CD4-positive, alpha-beta T cell treated with Interleukin-10 for 1 hour (primary cell): ENCODE results near the gene GNS.

ENCODE experiments used
- DNase-seq: peaks from one replicate; pipeline ENCODE4 v3.0.0-alpha.2; 2020

The GNS gene

GRCh38 chr12:64759035-64759894, at the start of gene GNS:
GNS (minus strand) TSS chr12:64759406; CDS start chr12:64759276, 130 bp downstream.
- peak; percentile 95 for DNase-seq

- no peak for DNase-seq
These were observed 48.9 kb upstream of the GNS start for GRCh38 chr12:64808110-64808509.

- no peak for DNase-seq
These were observed 47.6 kb upstream of the GNS start for GRCh38 chr12:64806593-64807460.

- no peak for DNase-seq
These were observed 47.0 kb upstream of the GNS start for GRCh38 chr12:64806173-64806572.

- peak; percentile 54 for DNase-seq
These were observed 43.1 kb upstream of the GNS start for GRCh38 chr12:64802180-64802775.

- no peak for DNase-seq
These were observed 42.2 kb upstream of the GNS start for GRCh38 chr12:64801381-64801780.

- DNase-seq, result no peak
These were observed 41.4 kb upstream of the GNS start for GRCh38 chr12:64800640-64801039.

GRCh38 chr12:64798165-64798564, 39.0 kb upstream of the GNS start:
- DNase-seq, result no peak

GRCh38 chr12:64797156-64797555, 38.0 kb upstream of the GNS start:
- DNase-seq, result no peak

GRCh38 chr12:64796205-64796845, 37.1 kb upstream of the GNS start:
- peak; percentile 78 for DNase-seq

GRCh38 chr12:64794305-64794704, 35.1 kb upstream of the GNS start:
- no peak for DNase-seq

GRCh38 chr12:64793610-64794009, 34.4 kb upstream of the GNS start:
- no peak for DNase-seq

- DNase-seq, result no peak
These were observed 32.9 kb upstream of the GNS start for GRCh38 chr12:64792128-64792527.

GRCh38 chr12:64791036-64791435, 31.8 kb upstream of the GNS start:
- DNase-seq, result no peak

GRCh38 chr12:64790166-64790565, 31.0 kb upstream of the GNS start:
- DNase-seq, result no peak

- no peak for DNase-seq
These were observed 26.6 kb upstream of the GNS start for GRCh38 chr12:64785838-64786237.

- no peak for DNase-seq
These were observed 23.1 kb upstream of the GNS start for GRCh38 chr12:64782191-64782876.

- DNase-seq, result no peak
These were observed 22.3 kb upstream of the GNS start for GRCh38 chr12:64781280-64782190.

GRCh38 chr12:64780531-64781279, 21.5 kb upstream of the GNS start:
- DNase-seq, result no peak

- DNase-seq, result no peak
These were observed 20.9 kb upstream of the GNS start for GRCh38 chr12:64780132-64780530.
